Activated naive CD4-positive, alpha-beta T cell (primary cell): ENCODE measurements around the gene ARHGAP31.

Experiments
- DNase-seq, 4 experiments: peaks; one replicate each; lab custom pipeline; 2025; lab: John Stamatoyannopoulos, UW

The ARHGAP31 gene

GRCh38 chr3:119437691-119438258 is 143.6 kb downstream of the ARHGAP31 start:
- DNase-seq = no peak

- DNase-seq = no peak
Measured at GRCh38 chr3:119443179-119443578, 149.0 kb downstream of the ARHGAP31 start.

GRCh38 chr3:119444590-119444989 is 150.4 kb downstream of the ARHGAP31 start:
- no peak for DNase-seq

- no peak for DNase-seq
Measured at GRCh38 chr3:119453822-119454221, 159.6 kb downstream of the ARHGAP31 start.

GRCh38 chr3:119456469-119456868 is 162.3 kb downstream of the ARHGAP31 start:
- no peak for DNase-seq

GRCh38 chr3:119457246-119457645 is 163.1 kb downstream of the ARHGAP31 start:
- no peak for DNase-seq

GRCh38 chr3:119463171-119464169 is 169.3 kb downstream of the ARHGAP31 start, which contains the start of gene TMEM39A:
TMEM39A (minus strand) TSS chr3:119463615; CDS start chr3:119462074, 1,541 bp downstream.
- peak; percentile 94 to 98 (median 96) for DNase-seq

GRCh38 chr3:119468041-119468440 is 173.9 kb downstream of the ARHGAP31 start:
- no peak for DNase-seq

- no peak for DNase-seq
Measured at GRCh38 chr3:119469418-119470189, 175.4 kb downstream of the ARHGAP31 start.
